HG03196 (cell line): ENCODE results near the gene C1GALT1C1.

Source experiments
- ATAC-seq: cut with Tn5 transposase; IDR thresholded peaks from one replicate; pipeline ENCODE4 v1.9.1; 2021; ENCODE audit not compliant: unreplicated experiment

Gene C1GALT1C1

GRCh38 chrX:120585702-120586101 lies 44.2 kb downstream of the C1GALT1C1 start:
- no peak for ATAC-seq
